SIG-M5 treated with dmso at 0.1 percent for 504 hours (cell line): Measurements from ENCODE around the gene PDE10A.
"Not testable (repeated sequence)": the region's sequence is repeated elsewhere in the genome, so short reads cannot be mapped to it uniquely, and the experiment has no call there.

Experiments used
- DNase-seq: peaks from one replicate; lab custom pipeline; 2025; ENCODE audit not compliant: unreplicated experiment; lab: John Stamatoyannopoulos, UW

The PDE10A gene

GRCh38 chr6:165594584-165595333, 68.3 kb downstream of the PDE10A start:
- no peak for DNase-seq

- not testable (repeated sequence) for DNase-seq
Measured at GRCh38 chr6:165592947-165593346, 70.1 kb downstream of the PDE10A start.

DNA sequence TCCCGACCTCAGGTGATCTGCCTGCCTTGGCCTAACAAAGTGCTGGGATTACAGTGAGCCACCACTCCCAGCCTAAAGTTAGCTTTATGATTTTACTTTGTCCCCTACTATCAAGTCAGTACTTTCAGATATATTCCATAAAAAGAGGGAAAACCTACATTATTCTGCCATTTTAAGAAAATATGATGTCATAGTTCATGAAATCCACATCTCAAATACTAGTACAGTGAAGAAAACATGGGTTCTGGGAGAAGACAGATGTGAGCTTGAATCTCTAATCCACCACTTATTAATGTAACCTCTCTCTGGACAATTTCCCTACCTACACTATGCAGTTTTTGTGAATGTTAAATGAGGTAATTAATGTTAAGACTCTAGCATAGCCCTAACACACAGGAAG, 74.5 kb downstream of the PDE10A start:
- DNase-seq: no peak

- no peak for DNase-seq
Measured at GRCh38 chr6:165587206-165587605, 75.8 kb downstream of the PDE10A start.

DNA sequence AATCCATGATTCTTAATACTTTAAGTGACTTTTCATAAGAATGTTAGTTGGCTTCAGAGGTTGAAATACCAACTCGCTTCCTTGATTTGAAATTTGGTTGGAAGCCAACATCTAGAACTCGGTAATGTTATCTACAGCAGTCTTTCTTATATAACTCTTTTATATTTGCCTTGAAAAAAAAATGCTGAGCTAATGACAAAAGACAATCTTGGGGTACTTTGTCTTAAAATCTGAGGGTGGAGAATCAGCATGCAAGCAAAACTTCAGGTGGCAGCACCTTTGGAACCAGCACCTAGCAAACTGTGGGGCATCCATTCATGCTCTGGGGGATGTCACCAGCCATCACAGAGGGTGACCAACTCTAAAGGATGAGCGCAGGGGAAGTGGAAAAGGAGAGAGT, 76.3 kb downstream of the PDE10A start:
- DNase-seq: no peak

DNA sequence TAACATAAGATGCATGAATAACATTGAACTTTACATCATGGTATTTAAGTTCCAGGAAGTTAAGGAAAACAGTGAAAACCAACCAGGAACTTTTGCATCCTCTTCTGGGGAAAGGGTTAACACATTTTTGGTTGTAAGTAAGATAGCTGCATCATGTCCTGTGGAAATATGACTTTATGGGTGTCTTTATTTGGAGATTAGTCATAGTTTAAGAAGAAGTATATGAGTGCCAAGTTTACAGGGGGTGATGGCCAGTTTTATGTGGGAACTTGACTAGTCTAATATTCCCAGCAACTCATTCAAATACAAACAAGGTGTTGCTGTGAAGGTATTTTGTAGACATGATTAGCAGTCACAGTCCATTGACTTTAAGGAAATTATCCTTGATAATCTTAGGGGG, 78.0 kb downstream of the PDE10A start:
- no peak for DNase-seq

- no peak for DNase-seq
Measured at GRCh38 chr6:165584541-165584940, 78.5 kb downstream of the PDE10A start.

DNA sequence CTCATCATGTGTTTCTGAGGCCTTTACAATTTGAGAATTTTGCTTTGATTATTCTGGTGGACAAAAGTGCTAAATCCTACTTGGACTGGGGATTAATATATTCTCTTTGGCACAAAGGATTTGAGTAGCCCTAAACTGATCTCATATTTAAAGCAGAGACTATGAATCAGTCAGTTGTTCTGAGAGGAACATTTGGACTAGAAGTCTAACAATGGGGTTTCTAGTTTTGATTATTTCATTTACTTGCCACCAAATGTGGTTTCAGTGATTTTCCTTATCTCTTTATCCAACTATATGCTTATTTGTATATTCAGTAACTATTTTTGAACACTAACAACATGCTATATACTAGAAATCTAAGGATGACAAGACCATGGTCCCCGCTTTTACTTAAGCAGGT, 81.4 kb downstream of the PDE10A start:
- no peak for DNase-seq

- DNase-seq: no peak
Measured at GRCh38 chr6:165580136-165580535, 82.9 kb downstream of the PDE10A start.

GRCh38 chr6:165579151-165579550, 83.9 kb downstream of the PDE10A start:
- no peak for DNase-seq

- DNase-seq: no peak
Measured at GRCh38 chr6:165577556-165577955, 85.5 kb downstream of the PDE10A start.

GRCh38 chr6:165575158-165575549, 87.9 kb downstream of the PDE10A start:
- DNase-seq: no peak

DNA sequence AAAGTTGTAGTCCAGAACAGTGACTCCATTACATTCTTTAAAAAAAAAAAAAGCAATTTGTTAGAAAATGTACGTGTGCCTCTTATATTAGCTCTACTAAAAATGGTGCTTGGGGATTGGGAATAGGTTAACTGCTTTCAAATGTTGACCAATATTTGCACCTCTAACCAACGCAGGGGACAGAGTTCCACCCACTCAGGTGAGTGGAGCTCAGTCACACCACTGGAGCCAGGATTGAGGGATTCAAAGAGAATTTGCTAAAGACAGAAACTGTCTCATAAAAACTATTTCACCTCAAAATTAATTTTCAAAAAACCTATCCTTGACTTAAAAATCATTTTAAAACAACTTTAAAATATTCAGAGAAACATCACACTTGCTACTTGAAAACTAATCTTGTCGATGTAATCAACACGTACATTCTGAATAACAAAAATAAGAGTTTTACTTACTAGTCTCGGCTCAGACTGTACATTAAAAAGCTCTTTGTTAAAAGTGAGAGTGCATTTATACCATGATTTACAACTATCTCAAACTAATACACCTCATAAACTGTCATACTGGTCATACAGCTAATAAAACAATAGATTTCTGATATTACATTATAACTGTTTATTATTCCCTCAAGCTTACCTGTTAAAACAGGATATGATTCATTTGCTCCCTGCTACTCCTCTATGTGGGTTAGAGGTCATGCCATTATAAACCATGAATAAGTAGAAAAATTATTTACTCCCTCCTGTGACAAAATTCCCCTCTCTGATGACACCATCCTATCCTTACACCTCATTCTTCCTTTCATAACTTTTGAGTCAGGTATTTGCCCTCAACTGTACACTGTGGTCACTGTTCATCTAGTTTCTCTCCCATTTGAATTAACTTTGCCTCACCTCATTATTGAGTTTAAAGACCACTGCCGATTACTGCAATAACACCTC, 88.6 kb downstream of the PDE10A start:
- DNase-seq: no peak

GRCh38 chr6:165573671-165574070, 89.4 kb downstream of the PDE10A start:
- DNase-seq: no peak

GRCh38 chr6:165571721-165572132, 91.3 kb downstream of the PDE10A start:
- DNase-seq: no peak

- DNase-seq: no peak
Measured at GRCh38 chr6:165571068-165571682, 91.9 kb downstream of the PDE10A start.

GRCh38 chr6:165568326-165568725, 94.7 kb downstream of the PDE10A start:
- no peak for DNase-seq

- DNase-seq: no peak
Measured at GRCh38 chr6:165566088-165566828, 96.8 kb downstream of the PDE10A start.

GRCh38 chr6:165562421-165563090, 100.5 kb downstream of the PDE10A start:
- DNase-seq: no peak

DNA sequence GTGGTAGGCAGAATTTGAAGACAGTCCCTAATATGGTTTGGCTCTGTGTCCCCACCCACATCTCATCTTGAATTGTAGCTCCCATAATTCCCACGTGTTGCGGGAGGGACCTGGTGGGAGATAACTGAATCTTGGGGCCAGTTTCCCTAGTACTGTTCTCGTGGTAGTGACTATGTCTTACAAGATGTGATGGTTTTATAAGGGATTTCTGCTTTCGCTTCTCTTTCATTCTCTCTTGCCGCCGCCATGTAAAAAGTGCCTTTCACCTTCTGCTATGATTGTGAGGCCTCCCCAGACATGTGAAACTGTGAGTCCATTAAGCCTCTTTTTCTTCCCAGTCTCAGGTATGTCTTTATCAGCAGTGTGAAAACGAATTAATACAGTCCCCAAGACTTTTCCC, 103.4 kb downstream of the PDE10A start:
- no peak for DNase-seq
